Heart left ventricle (tissue), 16 donors: ENCODE data around the gene CC2D1A. TPM values are rescaled to one million over a fixed set of nuclear protein-coding genes. Genes with fewer than 3 reads are reported as not detected.

Experiments used
- ATAC-seq, 4 donors: fragments of 200-7000 bp; cut with Tn5 transposase; one replicate each; pipeline ENCODE4 v1.9.1; 2020 to 2022; ENCODE audit warnings: moderate library complexity in 4 of 4, mild to moderate bottlenecking in 3 of 4, moderate number of reproducible peaks in 1 of 4
- DNase-seq, 5 donors: peaks; one replicate each; pipeline ENCODE4 v3.0.0-alpha.2; 2020
- H3K27ac ChIP-seq, 12 donors: fragments of 200-600 bp; sonication (generic) in 4 of 12; one replicate each; pipeline versions ENCODE4 v1.5.0 to v1.8.0; 2016 to 2022; ENCODE audit warnings: mild to moderate bottlenecking in 2 of 12
- H3K27me3 ChIP-seq, 9 donors: fragments of 200-600 bp; sonication (generic) in 2 of 9; one replicate each; pipeline versions ENCODE4 v1.5.1 to v1.8.0; 2016 to 2022; ENCODE audit warnings: mild to moderate bottlenecking in 3 of 9
- H3K36me3 ChIP-seq, 9 donors: fragments of 200-600 bp; sonication (generic) in 2 of 9; one replicate each; pipeline versions ENCODE4 v1.5.0 to v1.8.0; 2018 to 2022; ENCODE audit warnings: mild to moderate bottlenecking in 2 of 9
- H3K4me1 ChIP-seq, 12 donors: fragments of 200-600 bp; sonication (generic) in 4 of 12; one replicate each; pipeline versions ENCODE4 v1.5.0 to v1.8.0; 2016 to 2022; ENCODE audit warnings: mild to moderate bottlenecking in 3 of 12
- H3K4me3 ChIP-seq, 12 donors: fragments of 200-600 bp; sonication (generic) in 4 of 12; one replicate each; pipeline versions ENCODE4 v1.5.0 to v1.8.0; 2017 to 2022; ENCODE audit warnings: mild to moderate bottlenecking in 9 of 12, moderate library complexity in 4 of 12
- H3K9me3 ChIP-seq, 12 donors: fragments of 200-600 bp; sonication (generic) in 4 of 12; one replicate each; pipeline versions ENCODE4 v1.5.0 to v1.8.0; 2016 to 2022; ENCODE audit warnings: mild to moderate bottlenecking in 1 of 12
- CTCF ChIP-seq, 12 donors: fragments of 200-600 bp; sonication (generic) in 4 of 12; IDR thresholded peaks; one replicate each; pipeline versions ENCODE4 v1.5.0 to v1.8.0; 2018 to 2022; ENCODE audit warnings: antibody characterized with exemption in 12 of 12, mild to moderate bottlenecking in 5 of 12
- POLR2A ChIP-seq, 2 donors: fragments of 450-650 bp; IDR thresholded peaks; one replicate each; pipeline ENCODE4 v1.6.1; 2017; ENCODE audit warnings: antibody characterized with exemption in 2 of 2, mild to moderate bottlenecking in 2 of 2, moderate library complexity in 2 of 2
- WGBS, 4 donors: extraction: QIAGEN DNeasy Blood & Tissue Kit in 2 of 4; methylation state at CpG; one replicate each; pipeline versions ENCODE4 v1.1.5 to v1.1.7; 2013 to 2018; 5-methylcytosine and 5-hydroxymethylcytosine counted together
- intact Hi-C, 10 donors: fragments of 100-400 bp; cut with DNase I; formaldehyde crosslinking; loops; one replicate each; pipeline versions ENCODE4 v1.11.1 to v1.14.2; 2022
- polyA plus RNA-seq, 2 donors: library from polyadenylated mRNA; stranded (reverse); fragments of 200-250 nt; gene quantifications; one replicate each; pipeline ENCODE4 v1.2.3, GENCODE V29; 2013
- total RNA-seq, 9 donors: library from RNA; depleted of rRNA in 2 of 9; stranded (reverse); fragments of >200 nt in 2 of 9; fragmentation: NEBNext Ultra II Directional in 3 of 9; extraction: Animal tissue kit (Norgen Biotek cat#: 25700) in 3 of 9; gene quantifications; one replicate each; pipeline versions ENCODE4 v1.1.0 to v1.2.4, GENCODE V29; 2016 to 2023
- donor health status: ischemic (EF 13 %, LVEDD 7.1; RV severe dilation, severe dysfunction).
- donor health status: healthy with polysubstance abuse.
- donor health status: DM: no; HTN: yes; CAD: no.
- donor health status: DM: no; HTN: no; CAD: no.
- donor health status: ischemic (EF 25% LVEDD 6.9; RV normal size, moderate dysfunction).
- donor health status: ischemic (EF 25% LVEDD 5.7; RV mildly dilated, moderate dysfunction).
- donor health status: healthy.
- donor health status: DM: yes; HTN: yes; CAD: no.
- donor health status: ischemic (EF 35%, LVEDD 5.7; RV mildly dilated, moderate dysfunction).
- donor health status: nonischemic (EF 11% LVEDD 7.7; RV severe dilation, severe dysfunction).
- donor health status: DM: yes; HTN: yes; CAD: no.
- donor health status: PGD.
- donor health status: ischemic (EF 29% LVEDD 5.4; RV normal size, mild dysfunction).
- donor health status: nonischemic (EF 23%, LVEDD 6.1; RV moderate dilation, normal function).

CC2D1A gene
- total and polyA plus RNA-seq, 11 donors = 14.4 to 36.3 (median 19.5) TPM

DNA sequence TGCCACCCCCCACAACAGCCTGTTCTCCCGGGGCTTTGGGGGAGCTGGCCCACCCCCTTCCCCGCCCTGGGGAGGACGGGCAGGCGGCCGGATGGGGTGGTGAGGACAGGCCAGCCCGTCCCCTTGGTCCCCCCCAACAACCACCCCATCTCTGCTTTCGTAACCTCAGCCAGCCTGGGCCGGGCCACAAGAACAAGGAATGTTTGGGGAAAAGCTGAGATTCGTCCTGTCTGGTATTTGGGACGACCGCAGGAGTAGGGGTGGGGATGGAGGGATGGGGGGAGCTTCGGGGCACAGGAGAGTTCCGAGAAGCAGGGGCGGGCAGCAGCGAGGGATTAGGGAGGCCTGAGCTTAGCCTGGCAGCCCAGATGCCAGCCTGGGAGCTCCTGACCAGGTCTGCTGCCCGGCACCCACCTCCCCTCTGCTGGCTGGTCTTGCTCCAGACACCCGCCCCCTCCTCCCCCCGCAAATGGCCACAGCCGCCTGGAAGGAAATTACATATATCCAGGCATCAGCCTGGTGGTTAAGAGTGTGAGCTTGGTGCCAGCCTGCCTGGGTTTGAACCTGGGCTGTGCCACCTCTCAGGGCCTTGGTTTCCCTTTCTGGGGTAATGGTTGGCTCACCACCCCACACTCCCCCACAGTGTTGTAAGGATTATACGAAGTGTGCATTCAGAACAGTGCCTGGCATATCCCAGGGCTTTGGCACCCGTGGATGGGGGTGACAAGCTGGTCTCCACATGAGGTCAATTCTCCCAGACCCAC lies 32.5 kb downstream of the CC2D1A start, which contains the start of gene PODNL1:
Gene PODNL1 (minus strand): TSS at position 117 of the 764 bp plus-strand sequence. CDS start 236 bp downstream, outside the sequence.
- no peak for DNase-seq
- H3K9me3 ChIP-seq = no peaks in the 10 kb centered on the region
- no peak within 1 kb of the TSS for H3K27ac ChIP-seq
- H3K4me3 ChIP-seq = peak within 1 kb of the TSS in 7 of 12 donors; percentile 10 to 54 (median 36)
- 27 to 44% (median 35%) methylated on average over 17 to 21 of the region's 21 CpGs for WGBS, 4 donors
- peaks cover 0 to 4% (median 0%) of the 10 kb centered on the region in 12 donors for H3K4me1 ChIP-seq
- no peak for TF ChIP-seq POLR2A (IDR thresholded peaks at IDR 0.05)
- H3K36me3 ChIP-seq = no peaks in the 10 kb centered on the region
- peaks cover 0 to 27% (median 9%) of the 10 kb centered on the region in 9 donors for H3K27me3 ChIP-seq
- ATAC-seq = peak in 3 of 4 donors; percentile 54 to 79 (median 58)
- intact Hi-C loops = no loop called here

- no peak for TF ChIP-seq POLR2A (IDR thresholded peaks at IDR 0.05)
- TF ChIP-seq CTCF (IDR thresholded peaks at IDR 0.05) = no peak
- DNase-seq = no peak
- H3K4me1 ChIP-seq = peaks cover 0 to 4% (median 0%) of the 10 kb centered on the region in 12 donors
- H3K9me3 ChIP-seq = no peaks in the 10 kb centered on the region
- H3K27ac ChIP-seq = no peak overlapping the region
- H3K36me3 ChIP-seq = no peaks in the 10 kb centered on the region
- H3K4me3 ChIP-seq = no peak overlapping the region
- intact Hi-C loops = no loop called here
- no peak for ATAC-seq
- 88 to 95% (median 93%) methylated on average over 1 of the region's 1 CpG for WGBS, 4 donors
- H3K27me3 ChIP-seq = peaks cover 0 to 7% (median 0%) of the 10 kb centered on the region in 9 donors
Observed at GRCh38 chr19:13942023-13942684, 36.2 kb downstream of the CC2D1A start.

DNA sequence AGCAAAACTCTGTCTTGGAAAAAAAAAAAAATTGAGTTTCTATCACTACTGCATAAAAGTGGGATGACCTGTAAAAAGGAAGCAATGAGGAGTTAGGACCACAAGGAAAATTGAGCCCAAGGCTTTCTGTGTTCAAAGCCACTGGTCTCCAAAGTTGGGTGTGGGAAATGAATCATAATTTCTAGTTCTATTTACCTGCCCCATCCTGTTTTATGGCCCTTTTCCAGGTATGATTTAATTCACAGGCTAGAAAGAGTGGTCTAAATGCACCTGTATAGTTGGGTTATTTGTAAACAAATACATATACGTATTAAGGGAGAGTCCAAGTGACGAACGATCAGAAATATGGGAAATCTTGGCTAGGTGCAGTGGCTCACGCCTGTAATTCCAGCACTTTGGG lies 40.4 kb downstream of the CC2D1A start:
- peaks cover 0 to under 1% (median 0%) of the 10 kb centered on the region in 12 donors for H3K4me1 ChIP-seq
- no peaks in the 10 kb centered on the region for H3K36me3 ChIP-seq
- H3K9me3 ChIP-seq = no peaks in the 10 kb centered on the region
- DNase-seq (no peak), ATAC-seq (no peak)
- no peak overlapping the region for H3K27ac ChIP-seq
- 92 to 97% (median 93%) methylated on average over 4 of the region's 4 CpGs for WGBS, 4 donors
- H3K4me3 ChIP-seq = no peak overlapping the region
- no peak for TF ChIP-seq POLR2A (IDR thresholded peaks at IDR 0.05)
- no peak for TF ChIP-seq CTCF (IDR thresholded peaks at IDR 0.05)
- no peaks in the 10 kb centered on the region for H3K27me3 ChIP-seq
- intact Hi-C loops = no loop called here

DNA sequence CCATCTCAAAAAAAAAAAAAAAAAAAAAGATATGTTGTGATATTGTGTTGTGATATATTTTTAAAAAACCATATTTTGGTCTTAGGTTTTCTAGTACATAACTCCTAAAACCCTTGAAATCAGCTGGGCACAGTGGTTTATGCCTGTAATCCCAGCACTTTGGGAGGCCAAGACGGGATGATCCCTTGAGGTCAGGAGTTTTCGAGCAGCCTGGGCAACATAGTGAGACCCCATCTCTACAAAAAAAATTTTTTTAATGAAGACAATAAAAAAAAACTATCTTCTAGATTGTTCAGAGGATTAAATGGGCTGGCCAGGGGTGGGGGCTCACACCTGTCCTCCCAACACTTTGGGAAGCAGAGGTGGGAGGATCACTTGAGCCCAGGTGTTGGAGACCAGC lies 45.0 kb downstream of the CC2D1A start:
- no peak for ATAC-seq

More for the DNA sequence above, 45.0 kb downstream of the CC2D1A start:
- no peaks in the 10 kb centered on the region for H3K9me3 ChIP-seq
- TF ChIP-seq CTCF (IDR thresholded peaks at IDR 0.05) (no peak), POLR2A (IDR thresholded peaks at IDR 0.05) (no peak)
- peaks cover 0 to 21% (median 17%) of the 10 kb centered on the region in 9 donors for H3K36me3 ChIP-seq
- no peaks in the 10 kb centered on the region for H3K27me3 ChIP-seq
- H3K4me3 ChIP-seq = no peak overlapping the region
- H3K27ac ChIP-seq = no peak overlapping the region
- intact Hi-C loops = loop anchor here in 7 of 10 donors (1.0 to 10.0 kb wide), 8 partner anchors 36 to 124 kb away; partner anchors contain the start of genes RFX1 (in 5 of the 7), BRME1 (in 2 of the 7), CC2D1A (in 2 of the 7) and MISP3 (in 1 of the 7)
- peaks cover 5 to 21% (median 12%) of the 10 kb centered on the region in 12 donors for H3K4me1 ChIP-seq
- 87 to 92% (median 89%) methylated on average over 2 of the region's 2 CpGs for WGBS, 4 donors
- DNase-seq = no peak
